ENCODE data around the gene APPBP2.
A peak's percentile ranks its signal among the peaks of the same experiment; 100 is the strongest.

- TF ChIP-seq CTCF (IDR thresholded peaks at IDR 0.05) (peak in 1 of 3 experiments; percentile 6), POLR2A (IDR thresholded peaks at IDR 0.05; ENCODE audit: low read depth) (peak; percentile 58)
Observed at GRCh38 chr17:60525685-60526514, at the start of gene APPBP2.

Data from esophagus muscularis mucosa (tissue), 3 donors.